Sigmoid colon (tissue), 7 donors: ENCODE results near the gene CCSER1. TPM values are rescaled to one million over a fixed set of nuclear protein-coding genes. Genes with fewer than 3 reads are reported as not detected.

Experiments
- DNase-seq: peaks from one replicate; pipeline ENCODE4 v3.0.0-alpha.2; 2019
- H3K27ac ChIP-seq, 4 donors: fragments of 200-600 bp; sonication (generic); one replicate each; pipeline ENCODE4 v1.5.1; 2016 to 2019; ENCODE audit warnings: mild to moderate bottlenecking in 1 of 4
- H3K27me3 ChIP-seq, 3 donors: fragments of 200-600 bp; sonication (generic); one replicate each; pipeline ENCODE4 v1.5.1; 2019; ENCODE audit warnings: mild to moderate bottlenecking in 1 of 3
- H3K36me3 ChIP-seq, 4 donors: fragments of 200-600 bp; sonication (generic); one replicate each; pipeline ENCODE4 v1.5.1; 2016 to 2019
- H3K4me1 ChIP-seq, 4 donors: fragments of 200-600 bp; sonication (generic); one replicate each; pipeline ENCODE4 v1.5.1; 2017 to 2019
- H3K4me3 ChIP-seq, 4 donors: fragments of 200-600 bp; sonication (generic); one replicate each; pipeline ENCODE4 v1.5.1; 2017 to 2019; ENCODE audit warnings: mild to moderate bottlenecking in 2 of 4, moderate library complexity in 1 of 4
- H3K9me3 ChIP-seq, 4 donors: fragments of 200-600 bp in 3 of 4; sonication (generic) in 3 of 4; one replicate each; pipeline versions ENCODE4 v1.5.1 to v1.6.1; 2013 to 2019
- EP300 ChIP-seq, 4 donors: sonication (generic); formaldehyde crosslinking; IDR thresholded peaks; one replicate each; pipeline ENCODE4 v1.6.1; 2017; ENCODE audit warnings: antibody characterized with exemption in 4 of 4
- POLR2A ChIP-seq, 2 donors: fragments of 450-650 bp; IDR thresholded peaks; one replicate each; pipeline ENCODE4 v1.6.1; 2016; ENCODE audit warnings: antibody characterized with exemption in 2 of 2, mild to moderate bottlenecking in 2 of 2, moderate library complexity in 2 of 2
- POLR2AphosphoS5 ChIP-seq, 4 donors: sonication (generic); formaldehyde crosslinking; IDR thresholded peaks; one replicate each; pipeline ENCODE4 v1.6.1; 2017; ENCODE audit warnings: antibody characterized with exemption in 4 of 4
- WGBS, 2 donors: extraction: QIAGEN DNeasy Blood & Tissue Kit; methylation state at CpG; one replicate each; pipeline ENCODE4 v1.1.7; 2013; 5-methylcytosine and 5-hydroxymethylcytosine counted together
- intact Hi-C: fragments of 100-400 bp; cut with DNase I; formaldehyde crosslinking; loops from one replicate; pipeline ENCODE4 v1.15.1; 2023
- polyA plus RNA-seq, 3 donors: library from polyadenylated mRNA; stranded (reverse); fragments of 200-250 nt; gene quantifications; one replicate each; pipeline ENCODE4 v1.2.3, GENCODE V29; 2013
- total RNA-seq, 4 donors: library from RNA; depleted of rRNA; stranded (reverse); fragments of >200 nt; gene quantifications; one replicate each; pipeline ENCODE4 v1.1.0, GENCODE V29; 2016
- TF ChIP-seq, protein P1 (sequence below), 4 experiments: fragments of 450-650 bp in 3 of 4; fragments of 200-600 bp in 1 of 4; IDR thresholded peaks; one replicate each; pipeline ENCODE4 v1.5.1; 2016 to 2019; ENCODE audit warnings: antibody characterized with exemption in 4 of 4, mild to moderate bottlenecking in 3 of 4, moderate library complexity in 2 of 4
- donor health status: healthy with polysubstance abuse.
- donor health status: Bipolar disorder and iron deficiency.
- donor health status: healthy.

Gene CCSER1
- total and polyA plus RNA-seq, 7 donors, result 1.6 to 7.2 (median 4.2) TPM

DNA sequence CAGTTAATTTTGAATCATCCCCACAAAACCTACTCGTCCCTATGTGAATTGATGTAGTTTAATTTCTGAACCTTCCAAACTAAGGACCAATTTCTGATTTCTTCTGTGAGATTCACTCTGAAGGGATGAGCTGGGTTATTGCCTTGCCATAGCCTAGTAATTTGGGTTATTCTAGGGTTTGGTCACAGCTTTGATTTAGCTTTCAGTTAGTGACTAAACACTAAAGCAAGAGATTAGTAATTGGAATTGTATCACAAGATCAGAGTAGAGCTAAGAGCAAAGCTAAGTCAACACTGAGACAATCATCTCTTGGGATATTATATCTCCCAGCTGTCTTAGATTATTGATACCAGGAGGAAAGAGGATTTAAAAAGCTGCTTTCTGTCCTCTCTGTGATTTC lies 588.0 kb downstream of the CCSER1 start:
- TF ChIP-seq, protein P1, sequence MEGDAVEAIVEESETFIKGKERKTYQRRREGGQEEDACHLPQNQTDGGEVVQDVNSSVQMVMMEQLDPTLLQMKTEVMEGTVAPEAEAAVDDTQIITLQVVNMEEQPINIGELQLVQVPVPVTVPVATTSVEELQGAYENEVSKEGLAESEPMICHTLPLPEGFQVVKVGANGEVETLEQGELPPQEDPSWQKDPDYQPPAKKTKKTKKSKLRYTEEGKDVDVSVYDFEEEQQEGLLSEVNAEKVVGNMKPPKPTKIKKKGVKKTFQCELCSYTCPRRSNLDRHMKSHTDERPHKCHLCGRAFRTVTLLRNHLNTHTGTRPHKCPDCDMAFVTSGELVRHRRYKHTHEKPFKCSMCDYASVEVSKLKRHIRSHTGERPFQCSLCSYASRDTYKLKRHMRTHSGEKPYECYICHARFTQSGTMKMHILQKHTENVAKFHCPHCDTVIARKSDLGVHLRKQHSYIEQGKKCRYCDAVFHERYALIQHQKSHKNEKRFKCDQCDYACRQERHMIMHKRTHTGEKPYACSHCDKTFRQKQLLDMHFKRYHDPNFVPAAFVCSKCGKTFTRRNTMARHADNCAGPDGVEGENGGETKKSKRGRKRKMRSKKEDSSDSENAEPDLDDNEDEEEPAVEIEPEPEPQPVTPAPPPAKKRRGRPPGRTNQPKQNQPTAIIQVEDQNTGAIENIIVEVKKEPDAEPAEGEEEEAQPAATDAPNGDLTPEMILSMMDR (IDR thresholded peaks at IDR 0.05), result no peak
- TF ChIP-seq POLR2A (IDR thresholded peaks at IDR 0.05) (no peak), EP300 (IDR thresholded peaks at IDR 0.05) (no peak), POLR2AphosphoS5 (IDR thresholded peaks at IDR 0.05) (no peak)
- Histone ChIP-seq H3K27me3 (no peaks in the 10 kb centered on the region), H3K4me3 (no peak overlapping the region), H3K9me3 (peaks cover 0 to 3% (median 0%) of the 10 kb centered on the region in 4 donors), H3K27ac (no peak overlapping the region), H3K4me1 (no peaks in the 10 kb centered on the region), H3K36me3 (no peaks in the 10 kb centered on the region)
- intact Hi-C loops, result no loop called here
- no peak for DNase-seq
- 93 to 95% methylated on average over 1 of the region's 1 CpG for whole genome bisulfite sequencing, 2 donors

DNA sequence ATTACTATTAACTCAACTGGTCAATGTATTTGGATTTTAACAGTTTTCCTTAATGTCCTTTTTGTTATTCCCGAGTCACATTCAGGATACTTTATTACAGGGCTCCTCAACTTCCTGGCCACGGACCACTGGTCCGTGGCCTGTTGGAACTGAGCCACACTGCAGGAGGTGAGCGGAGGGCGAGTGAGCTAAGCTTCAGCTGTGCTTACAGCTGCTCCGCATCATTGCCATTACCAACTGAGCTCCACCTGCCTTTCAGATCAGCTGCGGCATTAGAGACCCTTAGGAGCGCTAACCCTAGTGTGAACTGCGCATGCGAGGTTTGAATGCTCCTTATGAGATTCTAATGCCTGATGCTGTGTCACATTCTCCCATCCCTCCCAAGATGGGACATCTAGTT lies 591.7 kb downstream of the CCSER1 start:
- no peak for DNase-seq
- WGBS, 2 donors, result 94 to 96% methylated on average over 10 of the region's 10 CpGs
- Histone ChIP-seq H3K9me3 (no peaks in the 10 kb centered on the region), H3K36me3 (no peaks in the 10 kb centered on the region), H3K4me1 (no peaks in the 10 kb centered on the region), H3K27ac (no peak overlapping the region), H3K4me3 (no peak overlapping the region), H3K27me3 (no peaks in the 10 kb centered on the region)
- intact Hi-C loops, result no loop called here
- TF ChIP-seq EP300 (IDR thresholded peaks at IDR 0.05), result no peak
- TF ChIP-seq, protein P1 (IDR thresholded peaks at IDR 0.05), result no peak
- TF ChIP-seq POLR2A (IDR thresholded peaks at IDR 0.05), result no peak
- TF ChIP-seq POLR2AphosphoS5 (IDR thresholded peaks at IDR 0.05), result no peak

DNA sequence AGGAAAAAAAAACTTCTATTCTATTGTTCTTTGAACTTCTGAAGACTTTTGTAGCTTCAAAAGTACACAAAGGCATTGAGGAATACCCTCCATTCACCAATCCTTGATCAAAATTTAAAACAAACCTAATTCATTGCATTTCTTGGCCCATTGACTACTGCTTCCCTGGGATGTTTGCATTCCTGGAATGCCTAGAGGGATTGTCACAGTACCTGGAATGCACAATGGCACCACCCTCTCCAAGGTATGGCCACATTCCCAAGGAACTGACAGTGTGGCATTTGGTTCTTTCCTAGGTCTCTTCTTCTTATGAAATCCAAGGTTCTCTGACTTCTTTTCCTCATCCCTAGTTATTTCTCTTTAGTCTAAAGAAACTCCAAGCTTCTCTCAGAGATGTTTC lies 600.7 kb downstream of the CCSER1 start:
- intact Hi-C loops, result no loop called here
- H3K27me3 ChIP-seq, result no peaks in the 10 kb centered on the region
- H3K4me1 ChIP-seq, result no peaks in the 10 kb centered on the region
- DNase-seq, result no peak
- H3K27ac ChIP-seq, result no peak overlapping the region
- H3K9me3 ChIP-seq, result no peaks in the 10 kb centered on the region
- no peak overlapping the region for H3K4me3 ChIP-seq
- TF ChIP-seq POLR2AphosphoS5 (IDR thresholded peaks at IDR 0.05), result no peak
- no peak for TF ChIP-seq POLR2A (IDR thresholded peaks at IDR 0.05)
- no peak for TF ChIP-seq EP300 (IDR thresholded peaks at IDR 0.05)
- TF ChIP-seq, protein P1 (IDR thresholded peaks at IDR 0.05), result no peak
- no peaks in the 10 kb centered on the region for H3K36me3 ChIP-seq

DNA sequence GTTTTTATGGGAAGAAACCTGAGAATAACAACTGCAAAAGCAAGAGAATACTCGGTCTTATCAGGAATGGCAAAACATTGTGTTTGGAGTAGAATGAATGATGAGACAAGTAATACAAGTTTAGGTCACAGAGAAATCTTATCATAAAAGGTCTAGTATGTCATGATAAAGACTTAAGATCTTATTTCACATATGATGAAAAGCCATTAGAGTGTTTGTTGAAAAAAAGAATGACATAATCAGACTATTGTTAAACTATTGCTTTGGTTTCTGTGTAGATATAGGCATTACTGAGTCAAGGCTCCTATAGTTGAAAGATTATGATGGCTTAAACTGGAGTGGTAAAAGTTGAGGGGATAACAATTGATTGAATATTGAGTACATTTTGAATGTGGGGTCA lies 603.6 kb downstream of the CCSER1 start:
- WGBS, 2 donors, result 79 to 96% methylated on average over 1 of the region's 1 CpG
- no peak for DNase-seq
- H3K9me3 ChIP-seq, result no peaks in the 10 kb centered on the region
- no peaks in the 10 kb centered on the region for H3K36me3 ChIP-seq
- no peak overlapping the region for H3K4me3 ChIP-seq
- no peak overlapping the region for H3K27ac ChIP-seq
- H3K4me1 ChIP-seq, result no peaks in the 10 kb centered on the region
- H3K27me3 ChIP-seq, result no peaks in the 10 kb centered on the region
- TF ChIP-seq, protein P1 (IDR thresholded peaks at IDR 0.05), result no peak
- no peak for TF ChIP-seq POLR2A (IDR thresholded peaks at IDR 0.05)
- TF ChIP-seq EP300 (IDR thresholded peaks at IDR 0.05), result no peak
- no peak for TF ChIP-seq POLR2AphosphoS5 (IDR thresholded peaks at IDR 0.05)
- intact Hi-C loops, result no loop called here

DNA sequence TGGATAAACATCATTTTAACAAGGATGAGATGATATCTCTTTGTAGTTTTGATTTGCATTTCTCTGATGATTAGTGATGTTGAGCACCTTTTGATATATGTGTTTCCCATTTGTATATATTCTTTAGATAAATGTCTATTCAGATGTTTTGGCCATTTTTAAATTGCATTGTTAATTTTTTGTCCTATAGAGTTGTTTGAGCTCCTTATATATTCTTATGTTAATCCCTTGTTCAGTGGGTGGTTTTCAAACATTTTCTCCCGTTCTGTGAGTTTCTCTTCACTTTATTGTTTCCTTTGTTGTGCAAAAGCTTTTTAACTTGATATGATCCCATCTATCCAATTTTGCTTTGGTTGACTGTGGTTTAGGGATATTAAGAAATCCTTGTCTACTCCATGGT lies 606.0 kb downstream of the CCSER1 start:
- H3K4me1 ChIP-seq, result no peaks in the 10 kb centered on the region

More for the DNA sequence above, 606.0 kb downstream of the CCSER1 start:
- TF ChIP-seq EP300 (IDR thresholded peaks at IDR 0.05), result no peak
- TF ChIP-seq POLR2A (IDR thresholded peaks at IDR 0.05), result no peak
- H3K4me3 ChIP-seq, result no peak overlapping the region
- intact Hi-C loops, result no loop called here
- no peaks in the 10 kb centered on the region for H3K27me3 ChIP-seq
- no peaks in the 10 kb centered on the region for H3K9me3 ChIP-seq
- H3K27ac ChIP-seq, result no peak overlapping the region
- no peaks in the 10 kb centered on the region for H3K36me3 ChIP-seq
- WGBS, 2 donors, result 86% methylated on average over 1 of the region's 1 CpG
- no peak for DNase-seq
